OCI-LY1 (cell line): Measurements from ENCODE around the gene PAM16.

Experiments used
- H2AFZ ChIP-seq: fragments of 200-600 bp; sonication (generic), shearing (Covaris generic); 2 replicates; pipeline ENCODE4 v1.6.0; 2014; ENCODE audit warnings: antibody characterized with exemption, mild to moderate bottlenecking, low read length
- H3F3A ChIP-seq: fragments of 200-600 bp; sonication (generic), shearing (Covaris generic); 2 replicates; pipeline ENCODE4 v1.6.0; 2014; ENCODE audit warnings: mild to moderate bottlenecking, antibody characterized with exemption, low read length, moderate library complexity; ENCODE audit not compliant: insufficient read depth
- H3K27ac ChIP-seq: fragments of 200-600 bp; sonication (generic); 2 replicates; pipeline ENCODE4 v1.5.1; 2014; ENCODE audit warnings: low read length, mixed run types, mild to moderate bottlenecking, low read depth; ENCODE audit not compliant: poor library complexity, severe bottlenecking
- H3K27me3 ChIP-seq: fragments of 200-600 bp; sonication (generic); 2 replicates; pipeline ENCODE4 v1.6.0; 2014; ENCODE audit warnings: antibody characterized with exemption, mild to moderate bottlenecking, low read length, moderate library complexity; ENCODE audit not compliant: insufficient read depth
- H3K36me3 ChIP-seq: fragments of 200-600 bp; sonication (generic); 2 replicates; pipeline ENCODE4 v1.6.1; 2014; ENCODE audit warnings: mild to moderate bottlenecking, antibody characterized with exemption, low read length, moderate library complexity, mixed read lengths; ENCODE audit not compliant: insufficient read depth
- H3K4me1 ChIP-seq: fragments of 200-600 bp; sonication (generic); 2 replicates; pipeline ENCODE4 v1.5.1; 2014; ENCODE audit warnings: mild to moderate bottlenecking, low read length, moderate library complexity; ENCODE audit not compliant: insufficient read depth, severe bottlenecking
- H3K4me2 ChIP-seq: fragments of 200-600 bp; sonication (generic), shearing (Covaris generic); 2 replicates; pipeline ENCODE4 v1.6.1; 2014; ENCODE audit warnings: low read length
- H3K4me3 ChIP-seq: fragments of 200-600 bp; sonication (generic); 2 replicates; pipeline ENCODE4 v1.5.1; 2014; ENCODE audit warnings: low read length, low read depth, mild to moderate bottlenecking, mixed read lengths; ENCODE audit not compliant: poor library complexity, severe bottlenecking
- H3K79me2 ChIP-seq: fragments of 200-600 bp; shearing (Covaris generic); 2 replicates; pipeline ENCODE4 v1.6.1; 2016; ENCODE audit warnings: mixed run types, low read length, mixed read lengths; ENCODE audit not compliant: insufficient read depth
- H3K9ac ChIP-seq: fragments of 200-600 bp; sonication (generic), shearing (Covaris generic); 2 replicates; pipeline ENCODE4 v1.6.1; 2014; ENCODE audit warnings: mild to moderate bottlenecking, low read length, mixed read lengths
- H3K9me2 ChIP-seq: fragments of 200-600 bp; sonication (generic), shearing (Covaris generic); 2 replicates; pipeline ENCODE4 v1.6.1; 2014; ENCODE audit warnings: low read depth, mild to moderate bottlenecking, low read length, mixed read lengths
- H3K9me3 ChIP-seq: fragments of 200-600 bp; shearing (Covaris generic); 2 replicates; pipeline ENCODE4 v1.6.1; 2014; ENCODE audit warnings: low read length, mixed read lengths
- H4K20me1 ChIP-seq: fragments of 200-600 bp; sonication (generic), shearing (Covaris generic); 2 replicates; pipeline ENCODE4 v1.6.0; 2016; ENCODE audit warnings: mild to moderate bottlenecking, low read length; ENCODE audit not compliant: insufficient read depth
- EZH2 ChIP-seq: fragments of 200-600 bp; sonication (generic), shearing (Covaris generic); IDR thresholded peaks from 2 replicates; pipeline ENCODE4 v1.8.0; 2017; ENCODE audit warnings: borderline replicate concordance, mixed run types, mild to moderate bottlenecking, antibody characterized with exemption, low read length, moderate library complexity, mixed read lengths
- TF ChIP-seq, protein P1 (sequence below): fragments of 200-600 bp; sonication (generic), shearing (Covaris generic); IDR thresholded peaks from 2 replicates; pipeline ENCODE4 v1.5.1; 2017; ENCODE audit warnings: mild to moderate bottlenecking, antibody characterized with exemption, low read length, moderate library complexity, mixed read lengths

The PAM16 gene

DNA sequence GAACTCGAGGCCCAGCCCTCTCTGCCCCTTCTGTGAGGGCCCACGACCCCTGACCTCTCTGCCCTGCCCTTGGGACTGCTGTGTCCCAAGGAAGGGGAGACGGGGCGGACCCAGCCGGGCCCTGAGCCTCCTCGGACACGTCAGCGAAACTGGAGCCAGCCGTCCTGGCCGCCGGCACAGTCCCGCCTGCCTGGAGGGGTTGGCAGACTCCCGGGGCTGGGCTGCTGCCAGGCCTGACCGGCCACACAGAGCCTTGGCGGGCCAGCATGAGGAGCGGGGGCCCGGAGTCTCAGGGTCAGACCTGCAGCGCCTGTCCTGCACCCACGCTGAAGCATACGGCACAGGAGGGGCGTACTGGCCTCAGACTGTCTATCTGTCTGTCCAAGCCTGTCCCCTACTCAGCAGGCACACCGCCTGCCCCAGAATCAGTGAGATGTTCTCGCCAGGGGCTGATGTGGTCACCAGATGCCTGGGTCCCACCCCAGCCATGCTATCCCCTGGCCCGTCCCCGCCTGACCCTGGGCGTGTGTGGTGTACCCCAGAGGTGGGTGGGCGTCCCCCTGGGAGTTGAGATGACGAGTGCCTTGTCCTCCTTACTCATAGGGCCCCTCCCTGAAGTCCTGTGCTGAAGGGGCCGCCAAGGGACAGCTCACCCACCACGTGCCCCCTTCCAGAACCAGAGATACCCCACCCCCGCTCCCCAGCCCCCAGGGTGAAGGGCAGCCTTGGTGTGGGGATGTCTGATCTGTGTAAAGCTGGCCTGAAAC, 25.2 kb upstream of the PAM16 start:
- H3K27me3 ChIP-seq: no peaks in the 10 kb centered on the region
- no peaks in the 10 kb centered on the region for H3F3A ChIP-seq
- H3K9me2 ChIP-seq: no peaks in the 10 kb centered on the region
- H2AFZ ChIP-seq: no peak overlapping the region
- no peak overlapping the region for H3K4me2 ChIP-seq
- H3K79me2 ChIP-seq: no peaks in the 10 kb centered on the region
- H3K4me3 ChIP-seq: no peak overlapping the region
- H3K9me3 ChIP-seq: no peaks in the 10 kb centered on the region
- H3K4me1 ChIP-seq: peaks cover 8% of the 10 kb centered on the region
- no peak overlapping the region for H3K27ac ChIP-seq
- H3K9ac ChIP-seq: no peak overlapping the region
- no peaks in the 10 kb centered on the region for H4K20me1 ChIP-seq
- no peaks in the 10 kb centered on the region; the same call in 1 of the 2 replicates for H3K36me3 ChIP-seq
- TF ChIP-seq, protein P1, sequence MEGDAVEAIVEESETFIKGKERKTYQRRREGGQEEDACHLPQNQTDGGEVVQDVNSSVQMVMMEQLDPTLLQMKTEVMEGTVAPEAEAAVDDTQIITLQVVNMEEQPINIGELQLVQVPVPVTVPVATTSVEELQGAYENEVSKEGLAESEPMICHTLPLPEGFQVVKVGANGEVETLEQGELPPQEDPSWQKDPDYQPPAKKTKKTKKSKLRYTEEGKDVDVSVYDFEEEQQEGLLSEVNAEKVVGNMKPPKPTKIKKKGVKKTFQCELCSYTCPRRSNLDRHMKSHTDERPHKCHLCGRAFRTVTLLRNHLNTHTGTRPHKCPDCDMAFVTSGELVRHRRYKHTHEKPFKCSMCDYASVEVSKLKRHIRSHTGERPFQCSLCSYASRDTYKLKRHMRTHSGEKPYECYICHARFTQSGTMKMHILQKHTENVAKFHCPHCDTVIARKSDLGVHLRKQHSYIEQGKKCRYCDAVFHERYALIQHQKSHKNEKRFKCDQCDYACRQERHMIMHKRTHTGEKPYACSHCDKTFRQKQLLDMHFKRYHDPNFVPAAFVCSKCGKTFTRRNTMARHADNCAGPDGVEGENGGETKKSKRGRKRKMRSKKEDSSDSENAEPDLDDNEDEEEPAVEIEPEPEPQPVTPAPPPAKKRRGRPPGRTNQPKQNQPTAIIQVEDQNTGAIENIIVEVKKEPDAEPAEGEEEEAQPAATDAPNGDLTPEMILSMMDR: no peak
- no peak for TF ChIP-seq EZH2

DNA sequence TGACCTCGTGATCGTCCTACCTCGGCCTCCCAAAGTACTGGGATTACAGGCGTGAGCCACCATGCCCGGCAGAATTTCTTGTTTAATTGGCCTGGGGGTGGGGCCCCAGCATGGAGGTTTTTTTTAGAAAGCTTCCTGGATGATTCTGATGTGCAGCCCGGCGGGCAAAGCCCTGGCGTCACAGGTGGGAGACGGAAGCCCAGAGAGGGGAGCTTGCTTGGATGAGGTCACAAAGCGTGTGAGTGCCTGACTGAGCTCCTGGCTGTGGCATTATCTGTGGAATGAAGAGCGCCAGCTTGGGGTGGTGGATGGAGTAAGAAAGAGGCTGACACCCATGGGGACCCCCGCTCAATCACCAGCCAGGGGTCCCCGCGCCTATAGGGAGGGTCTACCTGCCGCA, 24.6 kb upstream of the PAM16 start:
- Histone ChIP-seq H3K4me2 (no peak overlapping the region), H2AFZ (no peak overlapping the region), H3K4me1 (peaks cover 8% of the 10 kb centered on the region), H3K36me3 (no peaks in the 10 kb centered on the region; the same call in 1 of the 2 replicates), H3F3A (no peaks in the 10 kb centered on the region), H3K9me3 (no peaks in the 10 kb centered on the region), H3K4me3 (no peak overlapping the region), H3K9ac (no peak overlapping the region), H4K20me1 (no peaks in the 10 kb centered on the region), H3K27me3 (no peaks in the 10 kb centered on the region), H3K9me2 (no peaks in the 10 kb centered on the region), H3K79me2 (no peaks in the 10 kb centered on the region), H3K27ac (no peak overlapping the region)
- TF ChIP-seq, protein P1: no peak
- TF ChIP-seq EZH2: no peak

DNA sequence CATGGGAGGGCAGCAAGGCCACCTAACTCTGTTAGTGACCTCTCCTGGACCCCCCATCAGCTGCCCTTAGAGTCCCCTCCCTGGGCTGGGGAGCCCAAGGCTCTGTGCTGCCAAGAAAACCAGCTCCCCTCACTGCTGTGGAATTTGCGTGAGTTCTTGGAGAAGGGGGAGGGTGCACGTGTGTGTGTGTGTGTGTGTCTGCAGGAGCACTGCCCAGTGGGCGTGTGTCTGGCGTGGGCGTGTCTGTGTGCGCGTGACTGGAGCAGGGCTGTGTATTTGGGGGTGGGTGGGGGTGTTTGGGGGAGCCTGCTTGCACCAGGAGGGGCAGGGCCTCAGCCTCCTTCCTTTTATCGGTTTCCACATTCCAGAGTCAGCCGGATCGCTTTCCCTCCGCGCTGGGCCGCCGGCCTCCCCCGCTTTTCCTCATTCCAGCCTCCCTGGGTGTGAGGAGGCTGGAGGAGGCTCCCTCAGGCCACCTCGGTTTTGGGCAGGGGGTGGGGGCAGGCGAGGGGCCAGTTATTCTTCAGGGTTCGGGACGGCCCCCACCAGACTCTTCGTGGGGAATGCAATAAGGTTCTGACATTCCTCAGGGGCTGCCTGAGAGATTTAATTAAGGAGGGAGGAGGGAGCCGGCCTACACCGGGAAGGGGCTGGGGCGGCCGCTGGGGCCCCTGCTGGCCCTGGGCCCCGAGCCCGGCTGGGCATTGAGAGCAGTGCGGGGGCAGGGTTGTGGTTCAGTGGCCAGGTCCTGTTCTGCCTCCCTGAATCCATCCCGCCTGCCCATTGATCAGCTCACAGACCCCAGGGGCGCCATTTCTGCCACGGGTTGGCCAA, 23.0 kb upstream of the PAM16 start:
- H3K36me3 ChIP-seq: no peaks in the 10 kb centered on the region; the same call in 1 of the 2 replicates
- TF ChIP-seq, protein P1: no peak
- no peak for TF ChIP-seq EZH2
- H3K4me2 ChIP-seq: no peak overlapping the region
- no peaks in the 10 kb centered on the region for H3F3A ChIP-seq
- no peaks in the 10 kb centered on the region for H4K20me1 ChIP-seq
- H3K9me2 ChIP-seq: no peaks in the 10 kb centered on the region
- no peak overlapping the region for H3K27ac ChIP-seq
- H3K79me2 ChIP-seq: no peaks in the 10 kb centered on the region
- H3K9me3 ChIP-seq: no peaks in the 10 kb centered on the region
- no peak overlapping the region for H2AFZ ChIP-seq
- H3K9ac ChIP-seq: no peak overlapping the region
- H3K27me3 ChIP-seq: no peaks in the 10 kb centered on the region
- peaks cover 8% of the 10 kb centered on the region for H3K4me1 ChIP-seq
- no peak overlapping the region for H3K4me3 ChIP-seq
